NCI-H2171 (cell line): ENCODE data around the gene ARHGAP24.
A peak's percentile ranks its signal among the peaks of the same experiment; 100 is the strongest.
"Not testable (repeated sequence)": the region's sequence is repeated elsewhere in the genome, so short reads cannot be mapped to it uniquely, and the experiment has no call there.

ENCODE experiments used
- DNase-seq: peaks from one replicate; lab custom pipeline; 2025; lab: John Stamatoyannopoulos, UW

Gene ARHGAP24

GRCh38 chr4:85956293-85956945 lies 481.5 kb downstream of the ARHGAP24 start:
- DNase-seq, result no peak

- no peak for DNase-seq
These were observed 486.9 kb downstream of the ARHGAP24 start for GRCh38 chr4:85961887-85962286.

- DNase-seq, result no peak
These were observed 488.3 kb downstream of the ARHGAP24 start for GRCh38 chr4:85963231-85963630.

GRCh38 chr4:85964298-85964697 lies 489.3 kb downstream of the ARHGAP24 start:
- no peak for DNase-seq

- DNase-seq, result not testable (repeated sequence)
These were observed 490.1 kb downstream of the ARHGAP24 start for GRCh38 chr4:85965017-85965416.

GRCh38 chr4:85965529-85965928 lies 490.6 kb downstream of the ARHGAP24 start:
- DNase-seq, result no peak

GRCh38 chr4:85966373-85966772 lies 491.4 kb downstream of the ARHGAP24 start:
- no peak for DNase-seq

GRCh38 chr4:85967872-85968271 lies 492.9 kb downstream of the ARHGAP24 start:
- no peak for DNase-seq

GRCh38 chr4:85968945-85969819 lies 494.2 kb downstream of the ARHGAP24 start:
- peak; percentile 20 for DNase-seq

- DNase-seq, result no peak
These were observed 495.6 kb downstream of the ARHGAP24 start for GRCh38 chr4:85970535-85970934.

GRCh38 chr4:85979276-85979675 lies 504.3 kb downstream of the ARHGAP24 start:
- no peak for DNase-seq

- no peak for DNase-seq
These were observed 511.3 kb downstream of the ARHGAP24 start for GRCh38 chr4:85986266-85986665.

- DNase-seq, result no peak
These were observed 518.7 kb downstream of the ARHGAP24 start for GRCh38 chr4:85993641-85994040.

- no peak for DNase-seq
These were observed 519.6 kb downstream of the ARHGAP24 start for GRCh38 chr4:85994576-85994975.

- DNase-seq, result no peak
These were observed 520.4 kb downstream of the ARHGAP24 start for GRCh38 chr4:85995361-85995760.

- peak; percentile 2 for DNase-seq
These were observed 526.6 kb downstream of the ARHGAP24 start for GRCh38 chr4:86001591-86001990.

GRCh38 chr4:86004030-86004429 lies 529.1 kb downstream of the ARHGAP24 start:
- DNase-seq, result no peak

GRCh38 chr4:86006057-86006456 lies 531.1 kb downstream of the ARHGAP24 start:
- DNase-seq, result no peak

- DNase-seq, result no peak
These were observed 532.1 kb downstream of the ARHGAP24 start for GRCh38 chr4:86007042-86007441.

GRCh38 chr4:86011117-86011516 lies 536.2 kb downstream of the ARHGAP24 start:
- DNase-seq, result no peak

GRCh38 chr4:86013621-86014020 lies 538.7 kb downstream of the ARHGAP24 start:
- DNase-seq, result no peak

- DNase-seq, result no peak
These were observed 539.6 kb downstream of the ARHGAP24 start for GRCh38 chr4:86014599-86014998.
